AG08396 (cell line): ENCODE data around the gene HOXD9.

Source experiments
- DNase-seq: peaks from one replicate; pipeline ENCODE4 v3.0.0; 2012; ENCODE audit warnings: low spot score, mixed read lengths

The HOXD9 gene

DNA sequence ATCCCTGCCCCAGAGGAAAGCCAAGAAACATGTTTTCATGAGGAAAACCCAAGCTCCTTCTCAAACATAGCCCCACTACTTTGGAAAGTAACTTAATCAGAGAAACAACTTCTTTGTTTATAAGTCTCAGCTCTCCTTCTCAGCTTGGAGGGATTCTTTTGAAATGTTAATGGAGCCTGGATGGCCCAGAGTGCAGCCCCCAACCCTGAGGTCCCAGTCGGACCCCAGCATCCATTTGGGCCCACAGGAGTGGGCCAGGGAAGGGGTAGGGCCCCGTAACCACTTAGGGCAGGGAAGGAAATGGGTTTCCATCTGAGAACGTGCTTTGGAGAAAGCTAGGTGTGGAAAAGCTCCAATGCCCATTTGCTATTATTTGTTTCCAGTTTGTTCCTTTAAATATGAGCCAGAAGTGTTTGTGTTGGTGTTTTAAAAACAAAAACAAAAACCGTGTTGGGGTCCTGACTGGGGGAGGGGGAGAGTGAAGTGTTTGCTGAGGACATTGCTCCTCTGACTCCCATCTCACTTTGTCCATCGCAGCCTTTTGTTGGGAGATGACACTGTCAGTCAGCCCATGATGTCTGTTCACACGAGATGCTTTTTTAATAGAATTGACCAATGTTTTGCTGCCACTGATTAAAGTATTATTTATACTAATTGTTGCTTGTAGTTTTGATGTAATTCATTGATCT, 33.0 kb downstream of the HOXD9 start:
- no peak for DNase-seq

DNA sequence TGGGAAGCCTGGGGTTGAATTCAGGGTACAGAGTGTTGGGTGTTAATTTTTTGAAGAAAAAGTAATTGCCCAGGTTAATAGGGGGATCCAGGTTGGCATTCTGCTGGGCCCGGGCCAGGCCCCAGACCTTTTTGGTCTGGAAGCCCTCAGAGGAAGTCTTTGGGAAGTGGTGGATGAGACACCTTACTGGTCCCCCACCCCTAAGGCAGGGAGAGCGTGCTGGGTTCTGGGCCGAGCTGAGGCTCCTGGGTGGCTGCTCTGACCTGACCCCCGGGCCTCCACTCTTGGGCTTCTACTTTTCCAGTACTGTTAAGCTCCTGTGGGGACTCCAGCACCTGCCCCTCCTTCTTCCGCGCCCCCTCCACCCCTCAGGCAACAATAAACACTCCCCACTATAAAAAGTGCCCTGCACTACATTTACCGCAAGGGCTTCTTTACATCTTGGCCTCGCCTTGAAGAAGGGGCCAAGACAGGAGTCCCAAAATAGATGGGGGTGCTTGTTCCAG, 33.8 kb downstream of the HOXD9 start:
- DNase-seq, result no peak

DNA sequence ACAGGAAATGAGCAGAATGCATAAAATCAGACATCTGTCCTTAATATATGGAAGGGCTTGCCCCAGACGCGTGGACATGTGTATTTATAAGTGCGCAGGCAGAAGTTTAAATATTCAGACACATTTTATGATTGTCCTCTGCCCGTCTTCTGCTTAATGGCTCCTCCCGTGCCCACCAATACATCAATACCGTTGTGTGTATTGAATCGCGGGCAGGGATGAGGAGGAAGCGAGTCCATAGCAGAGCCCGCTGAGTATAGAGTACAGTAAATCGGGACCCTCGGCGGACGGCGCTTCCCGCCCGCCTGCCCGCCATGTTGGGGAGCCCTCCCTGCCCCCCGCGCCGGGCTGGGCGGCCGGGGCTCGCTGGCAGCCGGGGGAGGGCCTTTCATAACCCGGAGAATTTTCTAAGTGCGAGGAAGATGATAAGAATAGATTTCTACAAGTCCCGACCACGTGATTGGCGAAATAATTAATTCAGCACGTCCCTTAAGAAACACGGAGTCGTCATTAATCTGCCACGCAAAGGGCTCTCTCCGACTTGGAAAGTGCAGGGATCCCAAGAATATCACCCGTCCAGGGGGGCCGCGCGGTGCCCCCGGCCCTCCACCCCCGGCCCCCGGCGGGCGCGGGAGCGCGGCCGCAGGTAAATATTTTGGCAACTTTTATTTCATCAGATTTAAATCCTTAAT, 34.4 kb downstream of the HOXD9 start, which contains the start of gene HOXD3:
HOXD3 (plus strand) TSS at position 501 of the 692 bp plus-strand sequence. CDS start 11,808 bp downstream, outside the sequence.
- no peak for DNase-seq

DNA sequence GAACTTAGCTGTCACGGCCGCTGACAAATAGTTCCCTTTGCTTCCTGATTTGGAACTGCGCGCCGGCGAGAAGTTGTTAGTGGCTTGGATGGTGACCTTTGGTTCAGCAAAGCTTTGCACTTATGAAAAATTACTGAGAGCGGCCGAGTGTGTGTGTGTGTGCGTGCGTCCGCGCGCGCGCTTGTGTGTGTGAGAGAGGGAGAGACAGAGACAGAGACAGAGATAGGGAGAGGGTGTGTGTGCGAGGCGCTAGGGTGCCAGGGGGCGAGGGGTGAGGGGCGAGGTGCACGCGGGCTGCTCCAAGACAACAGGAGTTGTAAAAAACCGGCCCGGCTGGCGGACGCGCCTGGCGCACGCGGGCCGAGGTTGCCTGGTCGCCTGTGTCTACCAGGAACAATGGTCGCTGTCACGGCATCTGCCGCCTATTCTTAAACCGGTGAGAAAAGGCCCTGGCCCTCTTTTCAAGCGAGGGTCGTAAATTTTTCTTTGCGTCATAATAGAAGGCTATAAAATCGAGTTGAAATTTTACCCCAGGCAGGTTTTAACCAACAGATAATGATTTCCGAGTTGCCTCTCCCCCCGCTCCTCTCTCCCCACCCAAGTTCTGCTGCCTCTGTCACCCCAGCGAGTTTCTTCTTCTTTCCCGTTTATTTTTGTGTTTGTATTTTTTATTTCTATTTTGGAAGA, 35.1 kb downstream of the HOXD9 start:
- no peak for DNase-seq

DNA sequence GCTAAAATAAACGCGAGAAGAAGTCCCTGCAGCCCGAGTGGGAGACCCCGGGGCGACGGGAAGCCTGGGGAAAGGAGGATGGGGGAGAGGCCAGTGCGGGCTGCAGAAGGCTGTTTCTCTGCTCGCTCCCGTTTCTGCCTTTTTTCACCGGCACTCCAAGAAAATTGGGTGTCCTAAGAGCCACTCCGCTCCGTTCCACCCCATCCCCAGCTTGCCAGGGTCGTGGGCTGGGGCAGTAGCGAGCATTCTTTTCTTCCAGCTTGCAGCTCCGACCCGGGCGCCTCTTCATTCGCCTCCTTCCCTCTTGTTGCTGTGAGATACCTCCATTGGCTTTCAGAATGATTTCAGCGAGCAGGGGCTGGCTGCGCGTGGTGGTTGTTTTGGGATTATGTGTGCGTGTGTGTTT, 35.7 kb downstream of the HOXD9 start:
- no peak for DNase-seq

GRCh38 chr2:176158855-176159662, 36.5 kb downstream of the HOXD9 start:
- no peak for DNase-seq

- DNase-seq, result no peak
Measured at GRCh38 chr2:176159663-176160250, 37.2 kb downstream of the HOXD9 start.

DNA sequence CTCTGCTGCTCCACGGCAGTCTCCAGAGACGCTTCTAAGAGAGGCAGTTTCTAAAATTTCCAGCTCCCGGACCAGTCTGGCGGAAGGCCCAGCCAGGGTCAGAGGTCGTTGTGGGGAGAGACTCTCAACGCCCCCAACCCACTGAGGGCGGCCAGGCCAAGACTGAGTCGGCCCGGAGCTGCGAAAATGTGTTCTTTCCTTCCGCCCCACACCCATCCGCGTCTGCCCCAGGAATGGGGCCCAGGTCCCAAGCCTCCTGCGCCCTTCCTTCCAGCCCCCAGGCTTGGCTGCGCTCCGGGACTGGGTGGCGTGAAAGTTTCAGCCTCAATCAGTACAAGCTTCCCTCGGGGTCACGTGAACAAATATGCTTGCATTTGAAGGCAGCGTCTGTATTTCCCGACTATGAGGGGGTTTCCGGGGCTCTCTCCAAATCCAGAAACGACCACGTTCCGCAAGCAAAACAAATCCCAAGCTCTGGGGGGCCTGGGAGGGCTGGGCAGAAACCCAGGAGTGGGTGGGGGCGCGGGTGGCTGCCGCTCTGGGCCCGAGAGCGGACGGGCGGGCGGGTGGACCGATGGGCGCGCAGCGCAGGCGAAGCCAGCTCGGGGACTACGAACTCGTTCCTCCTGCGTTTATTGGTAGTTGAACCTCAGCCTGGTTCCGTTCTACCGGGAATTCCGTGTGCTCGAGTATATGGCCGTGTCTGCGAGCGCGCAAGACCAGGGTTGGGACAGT, 37.9 kb downstream of the HOXD9 start:
- no peak for DNase-seq

- DNase-seq, result no peak
Measured at GRCh38 chr2:176160986-176161824, 38.7 kb downstream of the HOXD9 start.

DNA sequence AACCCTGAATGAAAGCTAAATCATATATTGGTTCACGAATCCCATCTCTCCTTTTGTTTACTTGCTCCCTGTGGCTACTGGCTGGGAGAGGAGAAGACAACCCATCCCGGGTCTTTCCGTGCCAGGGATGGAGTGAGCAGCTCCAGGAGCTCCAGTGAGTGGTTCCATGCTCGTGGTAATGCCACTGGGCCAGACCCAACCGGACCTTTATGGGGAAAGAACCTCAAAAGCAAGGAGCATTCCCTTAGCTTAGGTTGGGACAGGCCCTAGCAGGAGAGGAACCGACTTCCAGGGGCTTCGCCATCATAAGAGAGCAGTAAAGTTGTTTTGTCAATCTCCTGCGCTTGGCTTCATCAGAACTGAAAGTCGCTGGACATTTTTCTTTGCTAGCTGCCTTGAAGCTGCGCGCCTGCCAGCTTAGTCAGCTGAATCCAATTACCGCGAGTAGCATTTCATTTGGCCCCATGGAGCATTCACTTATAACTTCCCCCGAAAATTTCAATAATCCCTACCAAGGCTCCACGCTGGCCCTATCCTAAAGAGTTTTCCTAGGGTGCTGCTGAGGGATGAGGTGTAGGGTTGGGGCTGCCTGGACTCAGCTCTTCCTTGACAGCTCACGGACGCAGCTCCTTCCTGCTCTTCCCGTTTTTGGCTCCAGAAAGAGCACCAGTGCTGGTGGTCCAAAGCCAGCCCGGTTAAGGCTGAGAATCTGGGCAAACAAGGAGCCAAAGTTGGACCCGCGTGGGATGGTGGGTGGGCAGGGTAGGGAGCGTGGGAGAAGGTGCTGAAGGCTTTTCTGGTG, 39.5 kb downstream of the HOXD9 start:
- DNase-seq, result peak; percentile 66

- no peak for DNase-seq
Measured at GRCh38 chr2:176162911-176163671, 40.6 kb downstream of the HOXD9 start.

- no peak for DNase-seq
Measured at GRCh38 chr2:176163672-176164056, 41.1 kb downstream of the HOXD9 start.

- DNase-seq, result no peak
Measured at GRCh38 chr2:176164201-176164600, 41.7 kb downstream of the HOXD9 start.

DNA sequence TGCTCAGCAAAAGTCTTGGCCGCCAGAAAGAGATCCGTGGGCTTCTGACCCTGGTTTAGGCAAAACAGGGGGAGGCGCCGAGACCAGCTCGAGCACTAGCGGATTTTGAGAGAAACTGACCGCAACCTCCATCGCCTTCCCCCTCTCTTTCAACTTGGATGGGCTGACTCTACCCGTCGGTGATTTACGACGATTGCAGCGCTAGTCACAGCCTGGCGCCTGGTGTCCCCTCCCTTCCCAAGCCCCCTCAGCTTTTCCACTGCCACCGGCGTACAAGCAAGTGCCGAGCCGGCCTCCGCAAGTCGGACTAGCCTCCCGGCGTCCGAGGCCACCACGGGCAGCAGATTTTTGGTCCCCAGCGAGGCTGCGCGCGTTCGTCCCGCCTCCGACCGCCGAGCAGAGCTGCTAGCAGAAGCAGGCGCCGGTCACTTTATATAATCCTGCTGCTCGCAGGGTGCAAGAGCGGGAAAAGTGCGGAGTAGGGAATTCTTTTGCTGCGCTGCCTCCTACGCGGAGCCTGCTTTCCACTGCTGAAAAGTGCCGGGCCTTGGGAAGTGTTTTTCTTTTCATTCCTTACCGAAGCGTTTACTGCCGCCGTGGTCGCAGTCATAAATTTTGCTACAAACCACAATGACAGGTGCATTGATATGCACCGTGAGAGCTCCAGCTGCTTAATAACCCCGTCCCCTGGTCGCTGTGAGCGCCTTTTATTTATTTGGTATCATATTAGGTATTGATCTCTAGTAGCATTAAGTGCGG, 42.3 kb downstream of the HOXD9 start:
- no peak for DNase-seq

GRCh38 chr2:176165370-176166050, 43.0 kb downstream of the HOXD9 start:
- no peak for DNase-seq

DNA sequence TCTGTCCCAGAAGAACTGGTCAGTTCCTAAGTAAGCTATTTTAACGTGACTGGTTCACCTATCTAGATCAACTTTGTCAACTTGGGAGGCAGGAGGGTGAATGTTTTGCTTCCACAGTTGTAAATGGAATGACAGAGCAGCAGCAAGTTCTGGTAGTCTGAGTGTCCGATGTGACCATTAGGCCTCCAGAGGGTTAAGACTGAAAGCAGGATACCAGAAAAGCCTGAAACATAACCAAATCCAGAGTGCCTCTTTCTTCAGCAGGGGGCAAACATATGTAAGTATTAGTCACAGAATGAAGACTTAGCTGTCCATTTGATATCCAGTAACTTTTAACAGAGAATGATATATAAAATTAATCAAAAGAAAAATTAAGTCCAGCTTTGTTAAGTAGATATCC, 43.8 kb downstream of the HOXD9 start:
- no peak for DNase-seq

DNA sequence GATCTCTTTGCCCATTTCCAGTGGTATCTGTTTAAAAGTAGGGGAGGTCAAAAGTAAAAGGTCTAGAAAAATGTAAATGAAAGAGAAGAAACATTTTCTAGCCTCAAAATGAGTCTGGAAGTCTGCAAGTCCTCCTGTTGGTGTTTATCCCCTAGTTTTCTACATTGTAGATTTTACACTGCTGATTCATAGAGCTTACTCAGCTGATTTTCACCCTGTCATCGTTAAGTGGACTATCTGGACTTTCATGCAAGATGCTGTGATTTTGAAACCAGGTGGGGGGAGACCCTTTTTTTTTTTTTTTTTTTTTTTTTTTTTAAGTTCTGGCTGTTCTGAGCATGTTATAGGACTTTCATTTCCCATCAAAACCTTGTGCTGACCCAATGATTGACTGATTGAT, 44.9 kb downstream of the HOXD9 start:
- no peak for DNase-seq
